Activated CD4-positive, alpha-beta memory T cell treated with anti-CD3 and anti-CD28 coated beads for 36 hours (primary cell): ENCODE results near the gene CLEC11A. TPM values are rescaled to one million over a fixed set of nuclear protein-coding genes. Genes with fewer than 3 reads are reported as not detected.
A peak's percentile ranks its signal among the peaks of the same experiment; 100 is the strongest.

Source experiments
- CTCF ChIA-PET: fragments of 350-600 bp; sonication (Branson Sonifier 250); formaldehyde crosslinking; loops from one replicate; lab custom pipeline; 2021; ENCODE audit warnings: antibody characterized with exemption, inconsistent platforms; lab: Charles Lee
- POLR2A ChIA-PET: fragments of 350-600 bp; sonication (Branson Sonifier 250); formaldehyde crosslinking; loops from one replicate; lab custom pipeline; 2021; ENCODE audit warnings: antibody characterized with exemption; lab: Charles Lee
- DNase-seq: peaks from one replicate; pipeline ENCODE4 v3.0.0-alpha.2; 2020
- H3K27ac Mint-ChIP-seq: one replicate; pipeline ENCODE4 v1.8.0; 2021; ENCODE audit warnings: mixed read lengths
- H3K27me3 Mint-ChIP-seq: one replicate; pipeline ENCODE4 v1.8.0; 2021; ENCODE audit warnings: mixed read lengths
- H3K36me3 Mint-ChIP-seq: one replicate; pipeline ENCODE4 v1.8.0; 2021; ENCODE audit warnings: mixed read lengths
- H3K4me1 Mint-ChIP-seq: one replicate; pipeline ENCODE4 v1.8.0; 2021; ENCODE audit warnings: low read depth, mixed read lengths
- H3K4me3 Mint-ChIP-seq: one replicate; pipeline ENCODE4 v1.8.0; 2021; ENCODE audit warnings: mild to moderate bottlenecking, mixed read lengths
- H3K9me3 Mint-ChIP-seq: one replicate; pipeline ENCODE4 v1.8.0; 2021; ENCODE audit warnings: mixed read lengths
- intact Hi-C: fragments of 100-400 bp; cut with micrococcal nuclease; formaldehyde crosslinking; loops from one replicate; pipeline ENCODE4 v1.15.1; 2023
- total RNA-seq, 2 experiments: library from RNA; stranded (reverse); gene quantifications; one replicate each; pipeline ENCODE4 v1.2.3, GENCODE V29; 2021

CLEC11A gene, protein sequence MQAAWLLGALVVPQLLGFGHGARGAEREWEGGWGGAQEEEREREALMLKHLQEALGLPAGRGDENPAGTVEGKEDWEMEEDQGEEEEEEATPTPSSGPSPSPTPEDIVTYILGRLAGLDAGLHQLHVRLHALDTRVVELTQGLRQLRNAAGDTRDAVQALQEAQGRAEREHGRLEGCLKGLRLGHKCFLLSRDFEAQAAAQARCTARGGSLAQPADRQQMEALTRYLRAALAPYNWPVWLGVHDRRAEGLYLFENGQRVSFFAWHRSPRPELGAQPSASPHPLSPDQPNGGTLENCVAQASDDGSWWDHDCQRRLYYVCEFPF
- under 1 TPM; 0.41 to 0.71 TPM for total RNA-seq

DNA sequence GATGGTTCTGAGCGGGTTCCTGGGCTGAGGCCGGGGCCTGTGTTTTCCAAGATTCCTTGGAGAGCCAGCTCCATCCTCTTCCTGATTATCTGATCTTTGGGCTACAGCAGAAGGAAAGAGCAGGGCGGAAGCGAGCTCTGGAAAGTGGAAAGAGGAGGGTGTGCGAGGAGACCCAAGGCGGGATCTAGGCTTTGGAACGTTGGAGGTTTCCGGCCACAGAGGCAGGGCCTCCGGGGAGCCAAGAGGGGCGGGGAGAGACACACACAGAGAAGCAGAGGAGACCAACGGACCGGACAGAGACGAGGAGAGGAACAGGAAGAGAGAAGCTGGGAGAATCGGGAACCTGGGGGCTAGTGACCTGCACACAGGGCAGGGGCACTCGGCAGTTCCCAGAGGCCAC is at the start of gene CLEC11A:
Gene CLEC11A, plus strand, starts transcription at position 296 of the 400 bp plus-strand sequence. CDS start 162 bp downstream, outside the sequence.
- peaks cover 58% of the 10 kb centered on the region for H3K27me3 Mint-ChIP-seq
- no peak for DNase-seq
- intact Hi-C loops = no loop called here
- POLR2A ChIA-PET = no interaction called here
- H3K9me3 Mint-ChIP-seq = no peaks in the 10 kb centered on the region
- no peaks in the 10 kb centered on the region for H3K36me3 Mint-ChIP-seq
- CTCF ChIA-PET = interaction anchor here (2.3 kb wide), 1 partner anchor 58 kb away, joined by 10 read pairs; no protein-coding TSS in a partner anchor
- peaks cover 19% of the 10 kb centered on the region for H3K4me1 Mint-ChIP-seq
- no peak within 1 kb of the TSS for H3K4me3 Mint-ChIP-seq
- H3K27ac Mint-ChIP-seq = no peak within 1 kb of the TSS

DNA sequence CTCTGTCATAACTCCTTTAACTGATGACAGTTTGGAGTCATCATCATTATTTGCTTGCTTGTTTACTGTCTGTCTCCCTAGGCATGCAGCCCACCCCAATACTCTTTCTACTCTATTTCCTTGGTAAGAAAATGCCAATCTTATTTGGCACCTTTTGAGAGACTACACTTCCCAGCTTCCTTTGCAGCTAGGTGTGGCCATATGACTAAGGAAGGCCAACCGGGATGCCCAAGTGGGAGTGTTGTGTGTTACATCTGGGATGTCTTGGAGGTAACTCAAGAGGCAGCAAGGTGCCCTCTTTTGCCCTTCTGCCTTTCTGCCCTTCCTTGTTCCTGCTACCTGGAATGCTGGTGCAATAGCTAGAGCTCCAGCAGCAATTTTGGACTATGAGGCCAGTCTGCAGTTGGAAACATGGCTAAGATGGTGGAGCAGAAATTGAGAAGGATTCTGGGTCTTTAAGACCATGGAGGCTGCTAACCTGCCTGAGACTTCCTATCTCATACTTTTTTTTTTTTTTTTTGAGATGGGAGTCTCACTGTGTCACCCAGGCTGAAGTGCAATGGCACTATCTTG is 46.5 kb upstream of the CLEC11A start:
- no peak for DNase-seq
- H3K4me3 Mint-ChIP-seq = no peak overlapping the region
- ChIA-PET POLR2A (no interaction called here), CTCF (no interaction called here)
- no peaks in the 10 kb centered on the region for H3K4me1 Mint-ChIP-seq
- no peak overlapping the region for H3K27ac Mint-ChIP-seq
- H3K36me3 Mint-ChIP-seq = no peaks in the 10 kb centered on the region
- peaks cover 39% of the 10 kb centered on the region for H3K27me3 Mint-ChIP-seq
- peaks cover 3% of the 10 kb centered on the region for H3K9me3 Mint-ChIP-seq
- intact Hi-C loops = no loop called here

DNA sequence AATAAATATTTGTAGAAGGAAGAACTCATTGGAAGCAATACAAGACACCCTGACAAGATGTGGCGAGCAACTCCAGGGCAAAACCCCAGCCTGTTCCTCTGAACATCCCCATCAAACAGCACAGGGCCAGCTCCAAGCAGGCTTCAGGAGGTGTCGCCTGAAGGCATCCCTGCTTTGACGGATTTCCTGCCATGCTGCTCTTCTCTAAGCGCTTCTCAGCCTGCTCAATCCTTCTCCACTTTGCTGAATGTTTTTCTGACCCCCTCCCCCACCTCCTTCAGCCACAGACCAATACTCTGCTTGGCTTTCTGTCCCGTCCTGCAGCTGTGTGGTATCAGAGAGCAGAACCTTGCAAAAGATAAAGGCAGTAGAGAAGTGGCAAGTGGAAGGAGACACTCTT is 45.5 kb upstream of the CLEC11A start:
- CTCF ChIA-PET = no interaction called here
- Mint-ChIP-seq H3K27me3 (peaks cover 38% of the 10 kb centered on the region), H3K27ac (no peak overlapping the region), H3K4me3 (no peak overlapping the region), H3K36me3 (no peaks in the 10 kb centered on the region), H3K9me3 (peaks cover 3% of the 10 kb centered on the region), H3K4me1 (no peaks in the 10 kb centered on the region)
- POLR2A ChIA-PET = no interaction called here
- DNase-seq = no peak
- intact Hi-C loops = no loop called here

DNA sequence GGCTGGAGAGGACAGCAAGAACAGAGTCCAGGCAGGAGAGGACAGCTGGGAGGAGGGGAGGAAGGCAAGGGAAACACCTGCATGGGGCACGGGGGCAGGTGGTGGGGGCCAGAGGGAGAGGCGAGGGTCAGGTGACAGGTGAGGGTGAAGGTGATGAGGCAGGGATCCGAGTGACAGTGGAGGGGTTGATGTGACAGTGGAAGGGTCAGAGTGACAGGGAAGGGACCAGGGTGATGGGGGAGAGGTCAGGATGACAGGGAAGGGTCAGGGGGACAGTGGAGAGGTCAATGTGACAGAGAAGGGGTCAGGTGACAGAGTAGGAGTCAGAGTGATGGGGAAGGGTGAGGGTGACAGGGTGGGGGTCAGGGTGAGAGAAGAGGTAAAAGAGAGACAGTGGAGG is 44.8 kb upstream of the CLEC11A start:
- intact Hi-C loops = no loop called here
- Mint-ChIP-seq H3K9me3 (peaks cover 3% of the 10 kb centered on the region), H3K4me1 (no peaks in the 10 kb centered on the region), H3K27me3 (peaks cover 31% of the 10 kb centered on the region), H3K36me3 (no peaks in the 10 kb centered on the region), H3K4me3 (no peak overlapping the region), H3K27ac (no peak overlapping the region)
- ChIA-PET CTCF (no interaction called here), POLR2A (no interaction called here)
- DNase-seq = no peak

DNA sequence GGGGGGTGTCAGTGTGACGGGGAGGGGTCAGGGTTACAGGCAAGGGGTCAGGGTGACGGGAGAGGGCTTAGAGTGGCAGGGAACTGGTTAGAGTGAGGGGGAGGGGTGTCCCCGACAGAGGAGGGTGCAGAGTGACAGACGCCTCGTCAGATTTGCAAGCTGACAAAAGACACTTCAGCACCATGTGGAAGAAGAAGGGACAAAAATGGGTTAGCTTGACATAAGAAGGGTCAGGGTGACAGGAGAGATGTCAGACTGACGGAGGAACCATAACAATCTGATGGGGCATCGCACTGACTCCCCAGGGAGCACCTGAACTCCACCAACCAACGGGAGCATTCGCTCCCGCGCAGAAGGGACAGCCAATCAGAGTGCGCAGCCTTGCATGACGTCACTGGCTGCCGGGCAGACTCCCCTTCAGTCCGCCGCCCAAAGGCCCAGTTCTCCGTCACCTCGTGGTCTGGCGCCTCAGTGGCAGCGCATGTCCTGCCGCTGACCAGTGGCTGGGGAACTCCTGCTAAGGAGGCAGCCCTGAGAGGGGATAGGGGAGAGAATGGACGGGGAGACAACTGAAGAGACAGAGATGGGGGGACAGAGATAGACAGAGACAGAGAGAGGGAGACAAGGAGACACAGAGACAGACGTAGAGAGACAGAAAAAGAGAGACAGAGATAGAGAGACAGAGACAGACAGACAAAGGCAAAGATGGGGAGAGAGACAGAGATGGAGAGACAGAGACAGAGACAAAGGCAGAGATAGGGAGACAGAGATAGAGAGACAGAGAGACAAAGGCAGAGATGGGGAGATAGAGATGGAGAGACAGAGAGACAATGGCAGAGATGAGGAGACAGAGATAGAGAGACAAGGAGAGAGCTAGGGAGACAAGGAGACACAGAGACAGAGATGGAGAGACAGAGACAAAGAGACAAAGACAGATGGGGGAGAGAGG is 43.7 kb upstream of the CLEC11A start:
- peaks cover 26% of the 10 kb centered on the region for H3K27me3 Mint-ChIP-seq
- H3K27ac Mint-ChIP-seq = no peak overlapping the region
- no peaks in the 10 kb centered on the region for H3K36me3 Mint-ChIP-seq
- H3K4me3 Mint-ChIP-seq = no peak overlapping the region
- peak; percentile 86 for DNase-seq
- intact Hi-C loops = no loop called here
- ChIA-PET CTCF (no interaction called here), POLR2A (no interaction called here)
- no peaks in the 10 kb centered on the region for H3K4me1 Mint-ChIP-seq
- H3K9me3 Mint-ChIP-seq = peaks cover 3% of the 10 kb centered on the region

DNA sequence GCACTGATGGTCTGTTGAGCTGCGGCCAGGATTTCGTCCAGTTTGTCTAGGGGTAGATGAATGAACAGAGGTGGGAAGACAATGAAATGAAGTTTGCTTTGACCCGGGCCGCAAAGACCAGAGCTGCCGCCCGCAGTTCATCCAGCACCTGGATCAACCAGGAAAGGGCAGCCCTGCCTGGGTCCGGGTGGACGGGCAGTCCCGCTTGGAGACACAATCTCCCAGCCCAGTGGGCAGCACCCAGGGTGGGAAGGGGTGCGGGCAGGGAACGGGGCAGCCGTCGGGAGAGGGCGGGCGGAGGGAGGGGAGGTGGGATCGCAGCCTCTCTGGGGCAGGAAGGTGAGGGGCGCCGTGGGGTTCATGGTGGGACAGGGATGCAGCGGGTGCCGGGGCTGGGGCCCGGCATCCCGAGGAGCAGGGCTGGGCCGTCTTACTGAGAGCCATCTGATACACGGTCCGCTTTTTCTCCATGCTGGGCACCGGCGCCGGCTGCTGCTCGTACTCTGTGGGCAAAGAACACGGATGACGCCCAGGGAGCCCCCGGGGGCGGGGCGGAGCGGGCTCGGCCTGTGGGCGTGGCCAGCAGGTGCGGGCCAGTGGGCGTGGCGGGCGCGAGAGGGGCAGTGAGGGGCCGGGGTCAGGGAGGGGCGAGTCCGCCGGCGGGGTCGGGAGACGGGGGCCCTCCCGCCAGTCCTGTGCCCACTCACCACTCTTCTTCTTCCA is 36.7 kb upstream of the CLEC11A start:
- intact Hi-C loops = no loop called here
- POLR2A ChIA-PET = no interaction called here
- CTCF ChIA-PET = no interaction called here
- Mint-ChIP-seq H3K4me3 (no peak overlapping the region), H3K4me1 (no peaks in the 10 kb centered on the region), H3K9me3 (no peaks in the 10 kb centered on the region), H3K36me3 (no peaks in the 10 kb centered on the region), H3K27me3 (peaks cover 40% of the 10 kb centered on the region), H3K27ac (no peak overlapping the region)
- DNase-seq = no peak

DNA sequence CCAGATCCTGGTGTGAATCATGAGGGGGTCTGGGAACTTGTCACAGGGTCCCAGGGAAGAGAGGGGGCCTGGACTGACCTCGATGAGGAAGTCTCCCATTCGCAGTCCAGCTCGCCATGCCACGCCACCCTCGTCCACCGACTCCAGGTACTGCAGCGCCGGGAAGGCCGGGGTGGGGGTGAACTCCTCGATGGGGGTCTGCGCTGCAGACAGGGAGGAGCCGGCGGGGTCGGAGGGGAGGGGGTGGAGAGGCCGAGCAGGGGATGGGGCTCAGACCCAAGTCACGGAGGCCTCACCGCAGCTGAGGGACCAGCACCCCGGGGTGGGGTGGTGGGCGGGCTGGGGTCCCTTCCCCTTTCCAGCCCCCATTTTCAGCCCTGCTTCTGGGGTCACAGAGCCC is 34.4 kb upstream of the CLEC11A start:
- ChIA-PET CTCF (no interaction called here), POLR2A (no interaction called here)
- Mint-ChIP-seq H3K4me3 (no peak overlapping the region), H3K9me3 (no peaks in the 10 kb centered on the region), H3K27me3 (peaks cover 51% of the 10 kb centered on the region), H3K4me1 (no peaks in the 10 kb centered on the region), H3K36me3 (no peaks in the 10 kb centered on the region), H3K27ac (no peak overlapping the region)
- DNase-seq = no peak
- intact Hi-C loops = no loop called here

DNA sequence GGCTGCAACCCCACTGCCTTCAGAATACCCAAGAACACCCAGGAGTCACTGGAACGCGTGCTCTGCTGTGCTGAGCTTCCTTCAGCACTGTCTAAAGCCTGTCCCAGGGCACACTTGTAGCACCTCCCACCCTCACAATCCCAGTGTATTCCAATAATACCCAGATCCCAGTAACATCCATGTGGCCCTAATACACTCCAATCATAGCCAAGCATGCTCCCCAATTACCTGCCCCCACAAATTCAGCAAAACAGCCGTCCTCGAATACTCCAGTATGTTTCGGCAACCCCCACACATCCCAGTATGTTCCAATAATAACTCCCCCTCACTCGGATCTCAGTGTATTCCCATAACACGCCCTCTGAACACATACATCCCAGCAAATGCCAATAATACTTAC is 32.7 kb upstream of the CLEC11A start:
- ChIA-PET POLR2A (no interaction called here), CTCF (no interaction called here)
- DNase-seq = no peak
- no peaks in the 10 kb centered on the region for H3K4me1 Mint-ChIP-seq
- no peaks in the 10 kb centered on the region for H3K36me3 Mint-ChIP-seq
- intact Hi-C loops = no loop called here
- no peaks in the 10 kb centered on the region for H3K9me3 Mint-ChIP-seq
- no peak overlapping the region for H3K27ac Mint-ChIP-seq
- peaks cover 46% of the 10 kb centered on the region for H3K27me3 Mint-ChIP-seq
- no peak overlapping the region for H3K4me3 Mint-ChIP-seq

DNA sequence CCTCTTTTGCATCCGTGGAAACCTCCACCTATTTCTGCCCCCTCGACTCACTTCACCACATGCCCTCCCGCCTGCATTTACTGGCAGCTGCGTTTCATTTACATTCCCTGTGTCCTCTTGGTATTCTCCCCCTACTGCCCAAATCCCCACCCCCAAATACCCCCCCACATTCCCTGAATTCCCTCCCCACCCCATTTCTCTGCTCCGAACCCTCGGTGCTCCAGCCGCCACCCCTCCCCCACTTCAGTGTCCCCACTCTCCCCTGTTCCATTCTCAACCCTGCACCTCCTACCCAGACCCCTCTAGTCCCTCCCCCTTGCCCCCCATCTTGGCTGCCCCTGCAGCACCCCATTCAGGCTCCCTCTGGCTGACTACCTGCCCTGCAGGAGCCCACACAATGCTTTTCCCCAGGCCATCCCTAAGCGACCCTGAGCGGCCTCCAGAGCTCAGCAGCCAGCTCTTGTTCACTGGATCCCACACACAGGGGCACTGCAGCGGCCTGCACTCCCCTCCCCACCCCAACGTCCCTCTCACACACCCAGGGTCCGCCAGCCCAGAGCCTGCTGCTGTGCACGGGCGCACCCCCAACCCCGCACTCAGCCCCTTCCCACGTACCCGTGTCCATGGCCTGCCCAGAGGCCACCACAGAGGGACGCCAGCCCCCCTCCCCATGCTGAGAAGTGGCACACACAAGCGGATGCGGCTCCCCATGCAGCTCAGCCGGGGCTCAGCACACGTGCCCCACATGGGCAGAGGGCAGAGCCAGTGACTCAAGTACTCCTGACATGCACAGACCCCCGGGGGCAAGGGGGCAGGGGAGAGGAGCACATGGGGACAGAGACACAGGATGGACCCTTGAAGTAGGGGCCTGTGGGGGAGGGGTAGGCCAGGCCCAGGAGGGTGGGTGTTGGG is 29.8 kb upstream of the CLEC11A start:
- Mint-ChIP-seq H3K27ac (no peak overlapping the region), H3K9me3 (no peaks in the 10 kb centered on the region), H3K27me3 (peaks cover 49% of the 10 kb centered on the region), H3K36me3 (no peaks in the 10 kb centered on the region), H3K4me3 (no peak overlapping the region), H3K4me1 (no peaks in the 10 kb centered on the region)
- DNase-seq = no peak
- ChIA-PET POLR2A (no interaction called here), CTCF (no interaction called here)
- intact Hi-C loops = no loop called here

DNA sequence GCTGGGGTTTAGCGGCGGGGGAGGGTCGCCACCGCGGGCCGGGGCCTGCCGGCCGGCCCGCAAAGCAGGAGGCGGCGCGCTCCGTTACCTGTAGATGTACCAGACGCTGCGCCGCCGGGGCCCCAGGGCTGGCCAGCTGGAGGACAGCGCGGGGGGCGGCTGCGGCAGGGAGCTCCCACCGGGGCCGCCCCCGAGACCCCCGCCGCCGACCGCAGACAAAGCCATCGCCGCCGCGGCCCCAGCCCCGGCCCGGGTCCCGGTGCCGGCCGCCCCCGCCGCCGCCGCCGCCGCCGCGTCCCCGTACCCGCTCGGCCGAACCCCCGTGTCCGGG is 28.4 kb upstream of the CLEC11A start:
- H3K4me3 Mint-ChIP-seq = no peak overlapping the region
- no peak for DNase-seq
- no peaks in the 10 kb centered on the region for H3K4me1 Mint-ChIP-seq
- ChIA-PET CTCF (no interaction called here), POLR2A (no interaction called here)
- no peak overlapping the region for H3K27ac Mint-ChIP-seq
- intact Hi-C loops = no loop called here
- H3K27me3 Mint-ChIP-seq = peaks cover 45% of the 10 kb centered on the region
- no peaks in the 10 kb centered on the region for H3K36me3 Mint-ChIP-seq
- H3K9me3 Mint-ChIP-seq = no peaks in the 10 kb centered on the region

DNA sequence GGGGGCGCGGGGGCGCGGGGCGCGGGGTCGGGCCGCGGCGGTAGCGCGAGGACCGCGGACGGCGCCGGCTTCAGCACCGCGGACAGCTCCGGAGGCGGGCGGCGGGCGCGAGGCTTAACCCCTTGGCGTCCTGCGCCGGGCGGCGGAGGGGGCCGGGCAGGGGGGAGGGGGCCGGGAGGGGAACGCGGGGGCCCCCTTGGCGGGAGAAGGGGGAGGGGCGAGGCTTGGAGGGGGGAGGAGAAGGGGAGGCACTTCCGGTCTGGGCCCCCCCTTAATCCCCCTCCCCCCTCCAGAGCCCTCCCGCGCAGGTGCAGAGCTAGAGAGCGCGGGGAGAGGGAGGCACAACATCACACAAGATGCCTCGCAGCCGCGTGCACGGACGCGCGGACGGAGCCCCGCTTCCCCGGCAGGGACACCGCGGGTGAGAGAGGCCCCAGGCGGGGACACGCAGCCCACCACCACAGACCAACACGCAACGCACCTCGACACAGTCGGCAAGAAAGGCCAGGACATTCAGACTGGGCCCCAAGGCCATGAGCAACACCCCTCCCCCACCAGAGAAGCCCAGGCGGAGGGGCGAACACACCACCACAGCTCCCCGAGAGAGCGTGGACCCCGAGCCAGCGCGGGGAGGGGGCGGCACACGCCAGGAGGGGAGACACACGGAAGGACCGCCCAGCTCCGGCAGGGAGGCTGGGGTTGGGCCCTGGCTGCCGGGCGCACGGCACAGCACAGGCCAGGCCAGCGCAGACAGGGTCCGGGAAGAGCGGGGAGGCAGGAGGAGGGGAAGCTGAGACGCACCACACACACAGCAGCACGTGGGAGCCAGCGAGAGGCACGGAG is 27.7 kb upstream of the CLEC11A start:
- no peak overlapping the region for H3K4me3 Mint-ChIP-seq
- no peaks in the 10 kb centered on the region for H3K4me1 Mint-ChIP-seq
- CTCF ChIA-PET = no interaction called here
- H3K27me3 Mint-ChIP-seq = peaks cover 50% of the 10 kb centered on the region
- POLR2A ChIA-PET = no interaction called here
- DNase-seq = peak; percentile 21
- no peaks in the 10 kb centered on the region for H3K36me3 Mint-ChIP-seq
- H3K9me3 Mint-ChIP-seq = no peaks in the 10 kb centered on the region
- H3K27ac Mint-ChIP-seq = no peak overlapping the region
- intact Hi-C loops = no loop called here
